Caco-2 (cell line): ENCODE results near the gene CAMKMT. TPM values are rescaled to one million over a fixed set of nuclear protein-coding genes. Genes with fewer than 3 reads are reported as not detected.
A peak's percentile ranks its signal among the peaks of the same experiment; 100 is the strongest.

Experiments
- BruUV-seq: library from RNA; stranded (reverse); fragments of 400-500 nt; replicated peaks from 2 replicates; lab custom pipeline; 2021; lab: Mats Ljungman, UMichigan
- CTCF ChIA-PET: fragments of 300-600 bp; sonication (Branson Sonifier 250); formaldehyde crosslinking; loops from one replicate; lab custom pipeline; 2022; ENCODE audit warnings: antibody characterized with exemption; lab: Charles Lee
- POLR2A ChIA-PET: fragments of 300-600 bp; sonication (Branson Sonifier 250); formaldehyde crosslinking; loops from one replicate; lab custom pipeline; 2022; ENCODE audit warnings: antibody characterized with exemption; lab: Charles Lee
- DNase-seq, 2 experiments: peaks; one replicate each; pipeline versions ENCODE4 v3.0.0 to v3.0.0-alpha.2; 2020 to 2022
- H3K27me3 ChIP-seq: replicated peaks from 2 replicates; pipeline ENCODE4 v1.6.0; 2011; ENCODE audit warnings: low read length; ENCODE audit not compliant: control insufficient read depth, insufficient read depth
- H3K36me3 ChIP-seq: 2 replicates; pipeline ENCODE4 v1.5.1; 2011; ENCODE audit warnings: low read length; ENCODE audit not compliant: control insufficient read depth, insufficient read depth
- H3K4me1 ChIP-seq: fragments of 250-450 bp; sonication (Bioruptor Pico); 2 replicates; pipeline ENCODE4 v1.5.1; 2020; ENCODE audit warnings: mild to moderate bottlenecking
- H3K4me3 ChIP-seq: 2 replicates; pipeline ENCODE4 v1.5.1; 2011; ENCODE audit warnings: low read depth, mild to moderate bottlenecking, control low read depth, low read length
- H3K9me3 ChIP-seq: fragments of 250-450 bp; sonication (Bioruptor Pico); 2 replicates; pipeline ENCODE4 v1.5.1; 2020; ENCODE audit warnings: mild to moderate bottlenecking, moderate library complexity
- H3K27ac Mint-ChIP-seq: one replicate; pipeline ENCODE4 v1.8.0; 2022; ENCODE audit warnings: mixed read lengths; ENCODE audit not compliant: unreplicated experiment
- H3K27me3 Mint-ChIP-seq: one replicate; pipeline ENCODE4 v1.8.0; 2022; ENCODE audit warnings: mixed read lengths; ENCODE audit not compliant: insufficient read depth, unreplicated experiment
- H3K36me3 Mint-ChIP-seq: one replicate; pipeline ENCODE4 v1.8.0; 2022; ENCODE audit warnings: mild to moderate bottlenecking, mixed read lengths; ENCODE audit not compliant: insufficient read depth, unreplicated experiment
- H3K4me1 Mint-ChIP-seq: one replicate; pipeline ENCODE4 v1.8.0; 2022; ENCODE audit warnings: low read depth, mixed read lengths; ENCODE audit not compliant: unreplicated experiment
- H3K4me3 Mint-ChIP-seq: one replicate; pipeline ENCODE4 v1.8.0; 2022; ENCODE audit warnings: mild to moderate bottlenecking, moderate library complexity, mixed read lengths; ENCODE audit not compliant: unreplicated experiment
- H3K9me3 Mint-ChIP-seq: one replicate; pipeline ENCODE4 v1.8.0; 2022; ENCODE audit warnings: mixed read lengths; ENCODE audit not compliant: unreplicated experiment
- intact Hi-C: fragments of 100-400 bp; cut with micrococcal nuclease; formaldehyde crosslinking; loops from one replicate; pipeline ENCODE4 v1.10.0; 2022; ENCODE audit not compliant: unreplicated experiment
- total RNA-seq: library from RNA; stranded (reverse); gene quantifications from 2 replicates; pipeline ENCODE4 v1.2.3, GENCODE V29; 2022
- TF ChIP-seq, protein P1 (sequence below), 2 experiments: fragments of 200-600 bp in 1 of 2; IDR thresholded peaks; 1 replicate in 1 of 2; 2 replicates in 1 of 2; pipeline versions ENCODE4 v1.5.1 to v1.8.0; 2011 to 2022; ENCODE audit warnings: antibody characterized with exemption in 1 of 2, control low read depth in 1 of 2, inconsistent platforms in 1 of 2, low read depth in 1 of 2, low read length in 1 of 2, mild to moderate bottlenecking in 1 of 2, moderate library complexity in 1 of 2; ENCODE audit not compliant: insufficient read depth in 1 of 2, severe bottlenecking in 1 of 2, unreplicated experiment in 1 of 2

Gene CAMKMT
- total RNA-seq, 1 experiment from 2014 or later = 25.2 TPM

DNA sequence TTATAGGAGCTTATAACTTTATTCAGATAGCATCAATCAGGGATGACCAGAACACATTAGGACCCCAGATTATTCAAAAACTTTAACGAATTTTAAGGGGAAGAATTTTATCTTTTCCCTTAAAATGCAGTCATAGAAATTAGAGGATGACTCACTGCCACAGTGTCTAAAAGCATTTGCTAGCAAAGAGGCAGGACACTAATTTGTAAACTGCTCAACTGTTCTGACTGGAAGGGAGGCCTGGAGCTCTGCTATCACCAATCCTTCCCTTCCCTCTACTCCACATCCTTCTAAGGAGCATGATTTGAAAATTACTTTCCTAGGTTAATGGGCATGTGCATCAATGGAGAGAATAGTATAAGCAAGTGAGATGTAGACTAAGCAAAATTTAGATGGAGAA is 40.9 kb upstream of the CAMKMT start:
- Histone ChIP-seq H3K4me3 (no peak overlapping the region), H3K27me3 (no peaks in the 10 kb centered on the region), H3K36me3 (peaks cover 1% of the 10 kb centered on the region; the same call in 1 of the 2 replicates), H3K4me1 (no peaks in the 10 kb centered on the region), H3K9me3 (no peaks in the 10 kb centered on the region)
- intact Hi-C loops = no loop called here
- Mint-ChIP-seq H3K4me1 (no peaks in the 10 kb centered on the region), H3K27me3 (no peaks in the 10 kb centered on the region), H3K36me3 (peaks cover 30% of the 10 kb centered on the region), H3K9me3 (no peaks in the 10 kb centered on the region), H3K27ac (no peak overlapping the region), H3K4me3 (no peak overlapping the region)
- TF ChIP-seq, protein P1, sequence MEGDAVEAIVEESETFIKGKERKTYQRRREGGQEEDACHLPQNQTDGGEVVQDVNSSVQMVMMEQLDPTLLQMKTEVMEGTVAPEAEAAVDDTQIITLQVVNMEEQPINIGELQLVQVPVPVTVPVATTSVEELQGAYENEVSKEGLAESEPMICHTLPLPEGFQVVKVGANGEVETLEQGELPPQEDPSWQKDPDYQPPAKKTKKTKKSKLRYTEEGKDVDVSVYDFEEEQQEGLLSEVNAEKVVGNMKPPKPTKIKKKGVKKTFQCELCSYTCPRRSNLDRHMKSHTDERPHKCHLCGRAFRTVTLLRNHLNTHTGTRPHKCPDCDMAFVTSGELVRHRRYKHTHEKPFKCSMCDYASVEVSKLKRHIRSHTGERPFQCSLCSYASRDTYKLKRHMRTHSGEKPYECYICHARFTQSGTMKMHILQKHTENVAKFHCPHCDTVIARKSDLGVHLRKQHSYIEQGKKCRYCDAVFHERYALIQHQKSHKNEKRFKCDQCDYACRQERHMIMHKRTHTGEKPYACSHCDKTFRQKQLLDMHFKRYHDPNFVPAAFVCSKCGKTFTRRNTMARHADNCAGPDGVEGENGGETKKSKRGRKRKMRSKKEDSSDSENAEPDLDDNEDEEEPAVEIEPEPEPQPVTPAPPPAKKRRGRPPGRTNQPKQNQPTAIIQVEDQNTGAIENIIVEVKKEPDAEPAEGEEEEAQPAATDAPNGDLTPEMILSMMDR (IDR thresholded peaks at IDR 0.05; ENCODE audit: insufficient read depth in 1 of 2, low read depth in 1 of 2, low read length in 1 of 2, severe bottlenecking in 1 of 2, unreplicated experiment in 1 of 2) = no peak
- ChIA-PET POLR2A (no interaction called here), CTCF (no interaction called here)
- DNase-seq = no peak
- TSS peak; percentile 17 for BruUV-seq

DNA sequence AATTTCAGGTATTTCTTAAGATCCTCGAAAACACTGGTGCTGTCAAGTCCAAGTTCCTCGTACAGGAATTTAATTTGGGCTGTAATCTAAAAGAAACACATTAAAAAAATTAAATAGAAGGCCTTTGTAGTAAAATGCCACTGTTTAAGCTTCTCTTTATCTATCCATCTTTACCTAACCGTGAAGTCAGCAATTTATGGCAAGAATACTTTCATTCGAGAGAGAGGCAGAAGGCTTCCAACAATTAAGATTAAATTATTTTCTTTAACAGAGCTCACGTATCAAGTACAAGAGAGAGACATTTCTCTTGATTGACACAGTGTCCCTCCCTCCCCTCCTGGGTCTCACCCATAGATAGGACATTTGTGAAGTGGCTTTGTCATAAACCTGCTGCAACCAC is 40.4 kb upstream of the CAMKMT start:
- POLR2A ChIA-PET = no interaction called here
- no peak for DNase-seq
- no peaks in the 10 kb centered on the region for H3K9me3 Mint-ChIP-seq
- Histone ChIP-seq H3K27me3 (no peaks in the 10 kb centered on the region), H3K36me3 (peaks cover 1% of the 10 kb centered on the region; the same call in 1 of the 2 replicates), H3K4me1 (no peaks in the 10 kb centered on the region), H3K9me3 (no peaks in the 10 kb centered on the region), H3K4me3 (no peak overlapping the region)
- H3K27ac Mint-ChIP-seq = no peak overlapping the region
- no peak overlapping the region for H3K4me3 Mint-ChIP-seq
- no peaks in the 10 kb centered on the region for H3K4me1 Mint-ChIP-seq
- BruUV-seq = no TSS peak
- H3K27me3 Mint-ChIP-seq = no peaks in the 10 kb centered on the region
- intact Hi-C loops = no loop called here
- peaks cover 31% of the 10 kb centered on the region for H3K36me3 Mint-ChIP-seq
- TF ChIP-seq, protein P1 (IDR thresholded peaks at IDR 0.05; ENCODE audit: insufficient read depth in 1 of 2, low read depth in 1 of 2, low read length in 1 of 2, severe bottlenecking in 1 of 2, unreplicated experiment in 1 of 2) = no peak
- CTCF ChIA-PET = no interaction called here

DNA sequence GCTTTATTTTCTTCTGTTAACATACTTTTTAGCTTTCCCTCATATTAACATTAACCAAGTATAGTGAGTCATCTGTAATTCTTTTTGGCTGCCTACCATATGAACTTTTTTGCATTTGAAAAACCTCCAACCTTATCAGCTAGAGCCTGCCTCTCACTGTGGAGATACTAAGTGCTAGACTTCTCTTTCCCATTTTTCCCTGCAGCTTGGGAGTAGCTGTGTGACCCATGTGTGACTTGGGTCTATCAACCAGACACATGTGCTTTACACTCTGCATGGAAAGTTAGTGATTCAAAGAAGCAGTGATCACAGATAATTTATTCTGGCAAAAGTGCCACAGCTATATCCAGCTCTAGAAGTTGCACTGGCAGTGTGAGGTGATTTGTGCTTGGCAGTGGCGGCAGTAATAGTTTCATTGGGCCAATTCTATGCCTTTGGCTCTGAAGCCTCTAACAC is 36.7 kb upstream of the CAMKMT start:
- ChIA-PET POLR2A (no interaction called here), CTCF (no interaction called here)
- H3K4me3 Mint-ChIP-seq = no peak overlapping the region
- H3K27me3 Mint-ChIP-seq = no peaks in the 10 kb centered on the region
- H3K36me3 Mint-ChIP-seq = peaks cover 56% of the 10 kb centered on the region
- Histone ChIP-seq H3K9me3 (no peaks in the 10 kb centered on the region), H3K4me1 (no peaks in the 10 kb centered on the region), H3K36me3 (peaks cover 4% of the 10 kb centered on the region), H3K27me3 (no peaks in the 10 kb centered on the region), H3K4me3 (no peak overlapping the region)
- TF ChIP-seq, protein P1 (IDR thresholded peaks at IDR 0.05; ENCODE audit: insufficient read depth in 1 of 2, low read depth in 1 of 2, low read length in 1 of 2, severe bottlenecking in 1 of 2, unreplicated experiment in 1 of 2) = no peak
- H3K9me3 Mint-ChIP-seq = no peaks in the 10 kb centered on the region
- BruUV-seq = no TSS peak
- no peaks in the 10 kb centered on the region for H3K4me1 Mint-ChIP-seq
- H3K27ac Mint-ChIP-seq = no peak overlapping the region
- no peak for DNase-seq
- intact Hi-C loops = no loop called here
